GM08714 (cell line): ENCODE measurements around the gene CFAP65.

ENCODE experiments used
- H3K4me3 ChIP-seq: fragments of 200-500 bp; sonication (Bioruptor generic); 2 replicates; pipeline ENCODE4 v1.5.1; 2014; ENCODE audit warnings: mild to moderate bottlenecking, low read length, inconsistent platforms
- ZNF274 ChIP-seq: IDR thresholded peaks from 2 replicates; pipeline ENCODE4 v1.6.1; 2012; ENCODE audit warnings: mild to moderate bottlenecking, low read depth, low read length

The CFAP65 gene

DNA sequence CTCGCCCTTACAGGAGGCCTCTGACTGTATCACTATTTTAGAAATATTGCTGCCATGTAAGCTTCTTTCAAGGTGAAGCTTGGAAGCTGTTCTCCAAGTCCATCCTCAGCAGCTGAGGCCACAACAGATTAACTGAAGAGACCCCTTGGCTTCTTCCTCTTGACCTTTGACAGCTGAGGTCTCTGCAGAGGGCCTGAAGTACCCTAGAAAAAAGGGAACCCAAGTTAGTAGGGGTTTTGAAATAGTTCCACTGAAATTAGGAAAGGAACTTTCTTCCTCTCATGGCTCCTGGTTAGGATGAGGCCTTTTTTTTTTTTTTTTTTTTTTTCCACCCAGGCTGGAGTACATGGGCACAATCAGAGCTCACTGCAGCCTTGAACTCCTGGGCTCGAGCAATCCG is 34.9 kb upstream of the CFAP65 start:
- H3K4me3 ChIP-seq: no peak overlapping the region
- no peak for TF ChIP-seq ZNF274

DNA sequence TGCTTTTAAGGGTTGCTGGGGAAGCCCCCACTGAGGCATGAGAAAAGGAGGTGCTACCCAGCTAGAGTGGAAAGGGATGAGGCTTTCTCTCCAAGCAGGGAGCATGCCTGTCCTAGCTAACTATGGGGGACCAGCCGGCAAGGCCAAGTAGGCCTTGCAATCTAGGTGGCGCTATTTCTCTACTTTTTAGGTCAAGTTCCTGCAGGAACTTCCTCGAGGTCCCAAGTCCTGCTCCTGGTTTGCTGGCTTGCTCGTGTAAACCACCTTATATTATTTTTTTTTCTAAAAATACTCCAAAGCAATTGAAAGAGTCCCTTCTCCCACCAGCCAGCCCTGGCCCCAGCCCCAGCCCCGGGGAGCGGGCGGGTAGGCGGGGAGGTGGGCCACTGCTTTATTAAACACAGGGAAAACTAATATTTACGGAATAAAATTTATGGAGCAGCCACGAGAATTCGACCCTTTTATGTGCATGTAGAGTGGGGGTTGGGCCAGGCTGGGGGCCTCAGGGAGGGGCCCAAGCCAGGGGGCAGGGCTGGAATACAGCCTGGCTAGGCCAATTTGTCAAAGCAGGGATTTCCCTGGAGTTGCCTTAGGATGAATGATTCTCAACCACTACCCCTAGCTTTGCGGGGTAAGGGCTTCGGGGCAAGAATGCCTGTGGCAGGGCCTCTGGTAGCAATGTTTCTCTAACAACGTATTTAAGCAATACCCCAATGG is 32.3 kb upstream of the CFAP65 start:
- no peak for TF ChIP-seq ZNF274
- H3K4me3 ChIP-seq: no peak overlapping the region

DNA sequence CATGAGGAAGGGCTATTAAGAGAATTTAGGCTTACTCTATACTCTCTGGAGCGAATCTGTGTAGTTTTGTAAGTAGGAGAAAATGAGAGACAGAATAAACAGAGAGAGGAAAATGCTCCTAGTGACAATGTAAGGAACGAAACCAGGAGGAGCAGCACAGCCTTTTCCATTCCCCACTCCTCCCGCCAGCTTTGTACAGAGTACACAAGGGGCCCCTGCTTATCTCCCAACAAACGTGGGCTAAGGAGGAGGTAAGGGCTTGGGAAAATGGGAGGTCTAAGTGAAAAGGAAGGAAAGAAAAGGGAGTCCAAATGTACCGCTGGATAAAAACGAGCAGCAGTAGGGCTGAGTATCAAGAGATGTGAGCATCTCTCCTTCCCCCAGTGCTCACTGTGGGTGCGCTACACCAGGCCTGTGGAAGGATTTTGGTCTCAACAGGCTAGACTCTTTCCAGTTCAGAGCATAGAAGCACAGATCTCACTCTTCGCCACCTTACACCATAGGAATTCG is 31.5 kb upstream of the CFAP65 start:
- no peak overlapping the region for H3K4me3 ChIP-seq
- no peak for TF ChIP-seq ZNF274

DNA sequence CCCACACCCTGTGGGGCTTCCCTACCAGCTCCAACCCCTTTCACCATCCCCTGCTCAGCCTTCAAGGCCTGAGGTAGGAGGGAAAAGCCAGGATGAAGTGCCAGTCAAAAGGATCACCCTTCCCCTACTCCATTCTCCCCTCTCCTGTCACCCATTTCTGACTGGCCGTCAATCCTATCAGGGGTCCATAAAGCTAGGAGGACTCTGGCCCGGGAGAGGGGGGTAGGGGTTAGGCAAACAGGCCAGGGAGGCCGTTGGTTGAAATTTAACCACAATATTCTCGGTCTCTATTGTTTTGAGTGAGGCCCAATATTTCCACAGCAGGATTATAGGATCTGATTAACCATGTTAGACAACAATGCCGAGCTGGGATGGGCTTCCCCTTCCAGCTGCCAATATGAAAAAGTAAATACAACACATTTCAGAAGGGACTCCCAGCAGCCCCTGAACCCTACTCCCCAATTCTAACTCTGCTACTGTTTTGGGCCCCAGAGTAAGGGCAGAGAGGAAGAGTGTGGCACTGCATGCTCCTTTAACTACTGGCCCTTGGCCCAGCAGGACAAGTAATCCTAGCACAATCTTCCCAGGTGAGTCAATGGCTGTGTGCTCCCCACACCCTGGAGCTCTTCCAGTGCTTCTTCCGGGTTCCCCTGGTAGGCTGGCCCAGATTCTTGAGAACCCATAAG is 30.0 kb upstream of the CFAP65 start:
- TF ChIP-seq ZNF274: no peak
- no peak overlapping the region for H3K4me3 ChIP-seq

DNA sequence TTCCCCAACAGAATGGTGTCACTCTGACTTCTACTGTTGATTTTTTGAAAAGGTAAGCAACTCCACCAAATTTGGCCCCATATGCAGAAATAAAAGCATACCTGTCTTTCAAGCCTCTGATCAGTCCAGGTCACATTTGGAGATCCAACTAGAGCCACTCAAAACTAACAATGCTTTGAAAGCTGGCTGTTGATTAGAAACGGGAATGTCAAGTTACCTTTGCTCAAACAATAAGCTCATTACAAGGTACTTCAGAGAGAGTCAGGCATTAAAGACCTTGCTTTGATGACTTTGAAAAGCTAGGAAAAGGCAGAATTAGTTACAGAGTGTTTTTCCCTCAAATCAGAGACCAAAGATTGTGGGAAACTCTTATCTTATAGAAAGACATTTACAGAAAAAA is 24.2 kb upstream of the CFAP65 start:
- H3K4me3 ChIP-seq: no peak overlapping the region
- no peak for TF ChIP-seq ZNF274

DNA sequence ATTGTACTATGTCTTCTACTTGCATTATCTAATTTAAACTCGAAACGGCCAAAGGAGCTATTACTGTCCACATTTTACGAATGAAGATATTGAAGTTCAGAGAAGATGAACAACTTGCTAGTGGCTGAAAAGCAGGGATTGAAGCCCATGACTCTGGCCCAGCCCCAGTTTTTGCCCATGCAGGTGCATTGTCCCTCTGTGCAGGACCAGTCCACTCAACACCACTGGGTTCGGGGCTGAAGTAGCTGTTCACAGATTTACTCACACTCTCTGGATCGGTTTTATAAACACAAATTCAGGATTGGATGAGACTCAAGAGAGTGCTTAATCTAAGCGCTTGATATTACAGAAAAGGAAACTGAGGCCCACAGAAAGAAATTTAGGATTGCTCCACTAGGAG is 20.8 kb upstream of the CFAP65 start:
- no peak overlapping the region for H3K4me3 ChIP-seq
- TF ChIP-seq ZNF274: no peak

DNA sequence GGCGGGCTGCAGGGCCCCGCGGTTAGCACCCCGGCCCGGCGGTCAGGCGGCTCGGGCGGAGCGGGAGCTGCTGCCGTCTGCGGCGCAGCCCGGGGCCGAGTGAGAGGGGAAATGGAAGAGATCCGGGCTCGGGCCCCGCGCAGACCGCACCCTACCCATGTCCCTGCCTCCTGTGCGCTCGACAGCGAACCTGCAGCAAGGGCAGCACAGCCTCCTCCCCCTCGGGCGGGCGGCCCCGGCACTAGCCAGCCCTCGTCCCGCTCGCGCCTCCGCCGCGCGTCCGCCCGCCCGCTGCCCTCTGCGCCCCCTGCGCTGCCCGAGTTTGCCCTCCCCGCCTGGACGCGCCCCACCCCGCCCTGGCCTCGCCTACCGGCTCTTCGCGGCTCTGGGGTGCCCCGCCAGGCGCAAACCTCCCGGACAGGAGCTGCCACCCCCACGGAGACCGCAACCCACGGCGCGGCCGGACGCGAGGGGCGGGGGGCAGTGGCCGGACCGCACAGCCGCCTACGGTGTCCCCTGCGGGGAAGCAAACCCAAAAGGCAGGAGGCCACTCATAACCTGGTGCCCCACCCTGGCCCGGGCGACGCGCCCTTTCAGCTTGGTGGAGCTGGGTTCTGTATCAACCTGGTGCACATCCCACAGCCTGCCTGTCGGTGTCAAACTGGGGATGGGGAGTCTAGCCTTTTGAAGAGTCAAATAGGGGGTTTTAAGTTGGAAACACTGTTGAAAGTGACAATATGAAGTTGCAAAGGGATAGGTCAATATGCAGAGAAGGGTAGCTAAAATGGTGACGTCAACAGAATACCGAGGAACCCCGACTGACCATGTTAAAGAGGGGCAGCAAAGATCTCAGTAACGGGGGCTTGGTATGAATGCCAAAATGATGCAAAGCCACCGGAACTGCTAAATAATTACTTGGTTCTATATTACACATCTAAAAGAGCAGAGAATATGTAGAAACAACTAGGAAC is 19.8 kb upstream of the CFAP65 start, which contains the start of gene IHH:
Gene IHH, minus strand, starts transcription at position 101 of the 971 bp plus-strand sequence. CDS start 454 bp downstream, outside the sequence.
- no peak for TF ChIP-seq ZNF274
- no peak within 1 kb of the TSS for H3K4me3 ChIP-seq

DNA sequence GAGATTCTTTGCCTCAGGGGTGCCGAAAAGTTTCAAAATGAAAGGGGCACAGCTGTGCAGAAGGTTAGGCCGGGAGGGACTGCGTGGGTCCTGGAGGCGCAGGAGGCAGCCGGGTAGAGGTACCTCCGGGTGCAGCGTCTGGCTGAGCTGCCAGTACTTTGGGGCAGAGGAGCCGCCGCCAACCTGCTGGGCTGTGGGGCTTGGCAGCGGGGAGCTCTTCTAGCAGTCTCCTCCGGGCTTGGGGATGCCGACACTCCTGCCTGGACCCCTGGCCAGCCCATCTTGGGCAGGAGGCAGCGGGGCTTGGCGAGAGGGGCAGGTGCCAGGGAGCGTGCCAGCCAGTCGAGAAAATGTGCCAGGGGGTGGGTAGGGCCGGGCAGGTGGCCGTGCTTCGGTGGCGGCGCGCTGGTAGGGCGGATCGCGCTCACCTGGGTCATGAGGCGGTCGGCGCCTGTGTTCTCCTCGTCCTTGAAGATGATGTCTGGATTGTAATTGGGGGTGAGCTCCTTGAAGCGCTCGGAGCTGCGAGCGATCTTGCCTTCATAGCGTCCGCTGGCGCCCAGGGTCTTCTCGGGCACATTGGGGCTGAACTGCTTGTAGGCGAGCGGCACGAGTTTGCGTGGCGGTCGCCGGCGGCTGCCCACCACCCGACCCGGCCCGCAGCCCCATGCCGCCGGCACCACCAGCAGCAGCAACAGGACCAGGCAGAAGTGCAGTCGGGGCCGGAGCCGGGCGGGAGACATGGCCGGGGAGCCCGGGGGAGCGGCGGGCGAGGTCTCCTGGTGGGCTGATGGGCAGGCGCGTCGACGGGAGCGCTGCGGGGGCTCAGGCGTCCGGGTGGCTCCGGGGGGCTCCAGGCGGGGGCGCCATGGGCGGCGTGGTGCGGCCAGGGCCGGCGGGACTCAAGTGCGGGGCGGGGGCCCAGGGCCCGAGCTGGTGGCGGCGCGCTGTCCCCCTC is 18.7 kb upstream of the CFAP65 start:
- no peak for TF ChIP-seq ZNF274
- H3K4me3 ChIP-seq: no peak overlapping the region

DNA sequence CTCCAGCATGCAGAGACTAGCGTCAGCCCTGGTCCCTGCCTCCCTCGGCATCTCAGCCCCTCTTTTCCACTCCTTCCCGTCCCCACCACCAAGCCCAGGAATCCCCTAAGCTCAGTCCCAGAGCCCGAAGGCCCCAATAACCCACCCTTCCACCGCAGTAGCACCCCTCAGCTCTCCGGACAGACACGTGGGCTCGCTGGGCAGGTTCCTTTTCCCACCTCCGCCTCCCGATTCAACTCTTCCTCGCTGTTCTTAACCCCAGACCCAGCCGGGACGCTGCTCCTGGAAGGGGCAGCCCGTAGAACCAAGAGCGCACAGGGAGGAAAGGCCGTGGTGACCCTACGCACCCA is 18.0 kb upstream of the CFAP65 start:
- TF ChIP-seq ZNF274: no peak
- H3K4me3 ChIP-seq: no peak overlapping the region

DNA sequence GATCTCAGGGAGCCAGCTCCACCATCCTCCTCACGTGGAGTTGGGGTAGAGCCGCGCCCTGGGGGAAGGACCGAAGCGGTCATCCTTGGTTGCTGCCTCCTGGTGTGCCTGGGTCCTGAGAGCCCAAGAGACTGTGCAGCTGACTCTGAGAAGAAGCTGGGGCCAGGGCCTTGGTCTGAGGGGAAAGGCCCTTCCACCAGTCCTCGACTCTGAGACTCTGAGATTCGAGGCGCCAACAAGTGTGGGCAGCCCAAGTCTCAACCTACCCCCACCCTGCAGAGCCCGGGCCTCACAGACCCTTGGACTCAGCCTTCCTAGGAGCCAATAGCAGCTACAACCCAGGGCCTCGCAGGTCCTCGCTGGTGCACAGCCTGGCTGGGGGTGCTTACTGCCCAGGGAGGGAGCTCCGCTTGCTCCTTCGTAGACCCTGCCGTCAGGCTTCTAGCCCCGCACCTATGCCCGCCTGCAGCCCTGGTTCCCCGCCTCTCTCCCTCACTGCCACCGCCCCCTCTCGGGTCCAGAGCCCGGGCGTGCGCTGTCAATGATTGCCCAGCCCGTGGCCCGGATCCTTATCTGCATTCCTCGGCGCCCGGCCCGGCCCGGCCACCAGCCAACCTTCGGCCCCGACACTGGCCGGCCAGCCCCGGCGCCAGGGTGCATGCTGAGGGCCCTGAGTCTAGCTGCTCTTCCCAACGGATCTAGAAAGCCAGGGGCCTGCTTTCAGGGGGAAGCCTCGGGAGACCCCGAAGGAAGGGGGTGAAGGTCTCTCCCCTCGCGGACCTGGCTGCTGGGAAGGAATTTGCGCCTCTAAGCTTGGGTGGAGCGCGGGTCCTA is 17.4 kb upstream of the CFAP65 start:
- TF ChIP-seq ZNF274: no peak
- no peak overlapping the region for H3K4me3 ChIP-seq

DNA sequence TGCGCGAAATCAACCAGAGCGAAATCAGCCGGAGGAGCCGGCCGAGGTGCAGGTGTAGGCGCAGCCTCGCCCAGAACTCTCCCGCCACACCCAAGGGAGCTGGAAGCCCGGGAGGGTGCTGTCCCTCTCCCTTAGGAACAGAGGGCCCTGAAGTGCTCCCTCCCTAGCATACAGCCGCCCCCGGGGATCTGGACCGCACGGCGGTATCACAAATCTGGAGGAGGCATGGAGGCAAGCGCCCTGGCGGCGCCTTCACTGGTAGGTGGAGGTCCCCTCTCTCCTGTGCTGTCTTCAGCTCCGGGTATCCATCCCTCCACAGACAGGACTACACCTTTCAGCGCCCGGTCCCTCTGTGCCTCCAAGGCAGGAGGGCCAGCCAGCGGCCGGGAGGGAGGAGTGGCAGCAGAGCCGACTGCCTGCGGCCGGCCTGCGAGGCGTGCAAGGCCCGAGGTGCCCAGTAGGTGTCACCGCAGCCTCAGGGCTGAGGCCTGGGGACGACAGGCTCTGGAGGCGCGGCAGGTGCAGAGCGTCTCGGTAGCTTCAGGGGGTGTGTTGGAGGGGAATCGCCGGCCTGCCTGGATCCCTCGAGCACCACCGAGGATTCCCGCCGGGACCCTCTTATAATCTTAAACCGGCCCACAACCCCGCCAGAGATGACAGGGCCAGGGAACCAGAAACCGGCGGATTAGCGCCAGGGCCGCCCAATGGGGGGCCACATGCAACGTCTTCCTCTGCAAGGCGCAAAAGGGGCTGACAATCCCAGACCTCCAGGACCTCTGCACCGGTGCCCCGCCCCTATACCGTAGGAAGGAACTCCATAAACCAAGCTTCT is 16.6 kb upstream of the CFAP65 start:
- TF ChIP-seq ZNF274: no peak
- H3K4me3 ChIP-seq: no peak overlapping the region
